LNCaP clone FGC (cell line): ENCODE data around the gene KATNAL1.

Experiments
- DNase-seq: peaks from one replicate; pipeline ENCODE4 v3.0.0-alpha.2; 2011; ENCODE audit warnings: low read depth
- H3K4me3 ChIP-seq: 2 replicates; pipeline ENCODE4 v1.5.1; 2011; ENCODE audit warnings: mild to moderate bottlenecking, low read depth, low read length, control low read depth
- TF ChIP-seq, protein P1 (sequence below): IDR thresholded peaks from 2 replicates; pipeline ENCODE4 v1.5.1; 2012; ENCODE audit warnings: mild to moderate bottlenecking; ENCODE audit not compliant: control insufficient read depth, insufficient read depth; ENCODE audit errors: extremely low read depth

KATNAL1 gene

DNA sequence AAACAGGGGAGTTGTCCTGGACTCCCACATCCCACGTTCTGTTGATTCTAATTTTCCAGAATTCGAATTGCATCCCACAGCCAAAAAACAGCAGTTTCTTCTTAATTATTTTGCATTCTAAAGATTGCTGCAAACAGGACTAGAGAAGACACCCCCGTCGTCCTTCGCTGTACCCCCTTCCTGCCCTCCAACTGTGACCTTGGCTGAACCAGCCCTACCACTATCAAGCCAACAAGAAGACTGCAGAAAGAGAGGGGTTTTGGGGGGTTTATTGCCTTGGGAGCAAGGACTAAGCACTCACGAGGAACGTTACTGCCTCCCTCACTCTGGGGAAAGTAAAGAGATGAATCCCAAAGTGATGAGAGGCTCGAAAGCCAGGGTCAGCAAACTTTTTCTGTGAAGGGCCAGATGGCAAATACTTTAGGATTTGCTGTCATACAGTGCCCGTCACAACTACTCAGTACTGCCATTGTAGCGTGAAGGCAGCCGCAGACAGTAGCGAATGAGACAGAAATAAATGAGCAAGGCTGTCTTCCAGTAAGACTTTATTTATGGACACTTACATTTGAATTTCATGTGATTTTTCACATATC, 32.5 kb upstream of the KATNAL1 start:
- no peak for DNase-seq
- TF ChIP-seq, protein P1, sequence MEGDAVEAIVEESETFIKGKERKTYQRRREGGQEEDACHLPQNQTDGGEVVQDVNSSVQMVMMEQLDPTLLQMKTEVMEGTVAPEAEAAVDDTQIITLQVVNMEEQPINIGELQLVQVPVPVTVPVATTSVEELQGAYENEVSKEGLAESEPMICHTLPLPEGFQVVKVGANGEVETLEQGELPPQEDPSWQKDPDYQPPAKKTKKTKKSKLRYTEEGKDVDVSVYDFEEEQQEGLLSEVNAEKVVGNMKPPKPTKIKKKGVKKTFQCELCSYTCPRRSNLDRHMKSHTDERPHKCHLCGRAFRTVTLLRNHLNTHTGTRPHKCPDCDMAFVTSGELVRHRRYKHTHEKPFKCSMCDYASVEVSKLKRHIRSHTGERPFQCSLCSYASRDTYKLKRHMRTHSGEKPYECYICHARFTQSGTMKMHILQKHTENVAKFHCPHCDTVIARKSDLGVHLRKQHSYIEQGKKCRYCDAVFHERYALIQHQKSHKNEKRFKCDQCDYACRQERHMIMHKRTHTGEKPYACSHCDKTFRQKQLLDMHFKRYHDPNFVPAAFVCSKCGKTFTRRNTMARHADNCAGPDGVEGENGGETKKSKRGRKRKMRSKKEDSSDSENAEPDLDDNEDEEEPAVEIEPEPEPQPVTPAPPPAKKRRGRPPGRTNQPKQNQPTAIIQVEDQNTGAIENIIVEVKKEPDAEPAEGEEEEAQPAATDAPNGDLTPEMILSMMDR: no peak
- H3K4me3 ChIP-seq: no peak overlapping the region

DNA sequence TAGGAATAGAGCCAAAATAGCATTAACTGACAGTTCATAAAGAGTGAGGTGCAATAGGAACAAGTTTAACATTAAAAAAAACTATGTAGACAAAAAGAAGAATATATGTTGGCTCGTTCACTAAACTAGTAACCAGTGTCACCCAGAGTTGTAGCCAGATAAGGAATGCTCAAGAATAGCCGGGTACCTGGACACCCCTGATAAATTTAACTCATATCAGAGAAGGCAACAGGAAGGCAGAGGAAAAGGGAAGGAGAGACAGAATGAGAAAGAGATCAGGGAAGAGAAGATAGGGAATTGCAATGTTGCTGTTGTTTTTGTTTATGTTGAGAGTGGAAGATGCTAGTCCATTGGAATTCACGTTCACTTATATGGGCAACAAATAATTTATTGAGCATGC, 31.6 kb upstream of the KATNAL1 start:
- H3K4me3 ChIP-seq: no peak overlapping the region
- TF ChIP-seq, protein P1: no peak
- no peak for DNase-seq

DNA sequence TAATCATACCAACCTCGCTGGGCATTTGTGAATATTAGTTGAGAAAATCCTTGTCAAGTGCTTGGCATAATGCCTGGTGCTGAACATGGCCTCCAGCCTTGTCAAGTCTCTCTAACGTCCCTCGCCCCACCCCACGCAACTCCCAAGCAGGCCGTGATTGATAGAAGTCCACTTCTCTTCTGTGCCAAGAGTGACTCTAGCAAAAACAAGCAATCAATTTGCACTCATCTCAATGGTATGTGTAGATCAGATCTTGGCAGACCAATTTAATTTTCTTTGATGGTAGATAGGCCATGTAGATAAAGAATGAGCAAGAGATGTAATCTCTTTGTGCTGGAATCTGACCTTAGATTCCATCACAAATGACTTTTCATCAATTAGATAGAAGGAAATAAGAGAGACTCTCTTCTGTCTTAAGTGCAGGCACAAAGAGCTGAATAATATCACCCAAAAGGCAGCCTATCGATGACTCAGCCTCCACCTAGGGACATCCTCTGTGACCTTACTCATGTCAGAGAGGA, 31.0 kb upstream of the KATNAL1 start:
- H3K4me3 ChIP-seq: no peak overlapping the region
- DNase-seq: no peak
- TF ChIP-seq, protein P1: no peak

DNA sequence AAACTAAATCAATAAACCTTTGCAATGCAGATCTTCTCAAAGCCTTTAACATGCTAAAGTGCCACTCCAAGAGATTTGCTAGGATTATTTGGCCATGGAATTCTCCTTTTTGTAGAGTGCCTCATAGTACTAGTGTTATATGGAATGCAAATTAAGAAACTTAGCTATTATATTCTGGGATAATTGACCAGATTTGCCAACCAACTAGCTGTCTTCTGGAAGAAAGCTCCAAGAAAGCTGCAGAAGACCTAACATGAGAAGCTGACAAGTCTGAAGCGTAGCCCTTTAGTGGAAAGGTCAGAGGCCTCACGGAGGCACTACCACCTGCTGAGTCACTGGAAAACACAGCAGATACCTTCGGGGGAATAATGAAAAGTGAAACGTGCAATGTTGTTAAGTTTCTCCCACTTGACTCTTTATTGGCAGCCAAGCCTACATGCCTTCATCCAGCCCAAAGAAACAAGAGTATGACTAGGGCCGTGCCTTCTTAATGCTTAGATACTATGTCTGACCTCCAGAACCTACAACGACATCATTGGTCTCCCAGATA, 29.8 kb upstream of the KATNAL1 start:
- TF ChIP-seq, protein P1: no peak
- no peak overlapping the region for H3K4me3 ChIP-seq
- DNase-seq: no peak

DNA sequence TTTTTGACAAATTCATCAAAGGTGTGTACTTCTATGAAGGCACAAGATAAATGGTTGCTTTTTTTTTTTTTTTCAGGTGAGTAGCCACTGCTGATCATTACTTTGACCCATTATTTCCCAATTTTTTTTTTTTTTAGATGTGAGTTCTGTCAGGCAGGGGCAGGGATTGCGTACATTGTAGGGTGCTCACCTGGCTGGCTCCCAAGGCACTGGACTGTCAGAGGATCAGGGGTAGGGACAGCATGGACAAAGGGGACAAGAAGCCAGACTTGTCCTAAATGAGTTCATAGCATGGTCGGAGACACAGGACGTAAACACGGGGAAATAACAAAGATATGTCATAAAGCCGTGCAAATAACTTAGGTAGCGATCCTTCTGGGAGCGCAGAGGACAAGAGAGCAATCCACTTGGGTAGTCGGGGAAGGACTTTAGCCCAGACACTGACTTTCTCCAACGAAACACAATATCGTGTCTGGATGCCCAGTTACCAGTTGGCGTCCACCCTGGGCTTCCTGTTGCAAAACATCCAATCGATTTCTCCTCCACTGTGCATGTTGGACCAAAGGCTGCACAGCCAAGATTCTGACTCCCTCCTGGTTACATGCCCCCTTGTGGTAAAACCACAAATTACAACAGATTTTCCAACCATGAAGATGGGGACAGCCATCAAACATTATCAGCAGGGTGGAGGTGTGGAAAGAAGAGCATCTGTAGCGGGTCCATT, 27.5 kb upstream of the KATNAL1 start:
- H3K4me3 ChIP-seq: no peak overlapping the region
- TF ChIP-seq, protein P1: peak; percentile 41
- DNase-seq: no peak

DNA sequence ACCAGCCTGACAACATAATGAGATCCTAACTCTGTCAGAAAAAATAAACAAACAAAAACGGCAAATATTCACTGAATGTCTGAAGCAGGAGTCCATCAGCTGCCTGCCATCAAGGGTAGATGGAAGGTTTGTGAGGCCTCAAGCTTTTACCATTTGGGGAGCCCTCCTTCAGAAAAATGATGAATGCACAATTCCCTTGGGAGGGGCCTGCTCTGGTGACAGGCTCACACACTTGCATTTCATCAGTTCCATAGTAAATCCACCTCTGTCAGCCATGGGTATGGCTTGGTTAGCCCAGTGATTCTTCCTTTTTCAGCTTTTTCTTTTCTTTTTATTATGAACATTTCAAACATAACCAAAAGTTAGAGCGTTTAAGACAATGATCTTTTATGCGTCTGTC, 26.3 kb upstream of the KATNAL1 start:
- no peak overlapping the region for H3K4me3 ChIP-seq
- TF ChIP-seq, protein P1: no peak
- DNase-seq: no peak
